Liver (tissue), 9 donors: Measurements from ENCODE around the gene DDX25. TPM values are rescaled to one million over a fixed set of nuclear protein-coding genes. Genes with fewer than 3 reads are reported as not detected.

Experiments
- DNase-seq: peaks from one replicate; pipeline ENCODE4 v3.0.0-alpha.2; 2017; ENCODE audit warnings: low spot score
- H3K27ac ChIP-seq, 2 donors: one replicate each; pipeline ENCODE4 v1.7.0; 2013; ENCODE audit warnings: inconsistent platforms in 2 of 2, low read length in 2 of 2, control low read depth in 1 of 2, low read depth in 1 of 2, mild to moderate bottlenecking in 1 of 2
- H3K27me3 ChIP-seq, 4 donors: one replicate each; pipeline versions ENCODE4 v1.6.1 to v1.7.0; 2013; ENCODE audit warnings: low read length in 3 of 4, inconsistent platforms in 1 of 4, mild to moderate bottlenecking in 1 of 4, moderate library complexity in 1 of 4; ENCODE audit not compliant: control insufficient read depth in 4 of 4, insufficient read depth in 4 of 4
- H3K36me3 ChIP-seq, 4 donors: one replicate each; pipeline versions ENCODE4 v1.6.1 to v1.7.0; 2013; ENCODE audit warnings: low read length in 3 of 4, mild to moderate bottlenecking in 3 of 4, low read depth in 1 of 4, moderate library complexity in 1 of 4; ENCODE audit not compliant: control insufficient read depth in 4 of 4, insufficient read depth in 3 of 4
- H3K4me1 ChIP-seq, 4 donors: one replicate each; pipeline versions ENCODE4 v1.6.1 to v1.7.0; 2013; ENCODE audit warnings: low read length in 3 of 4, mild to moderate bottlenecking in 3 of 4, moderate library complexity in 1 of 4; ENCODE audit not compliant: control insufficient read depth in 4 of 4, insufficient read depth in 4 of 4
- H3K4me3 ChIP-seq, 3 donors: one replicate each; pipeline versions ENCODE4 v1.6.1 to v1.7.0; 2013; ENCODE audit warnings: low read length in 3 of 3, control low read depth in 1 of 3, low read depth in 1 of 3, mild to moderate bottlenecking in 1 of 3
- H3K9ac ChIP-seq, 2 donors: one replicate each; pipeline ENCODE4 v1.7.0; 2013; ENCODE audit warnings: low read length in 2 of 2, mild to moderate bottlenecking in 2 of 2, moderate library complexity in 2 of 2, control low read depth in 1 of 2, low read depth in 1 of 2
- H3K9me3 ChIP-seq, 4 donors: one replicate each; pipeline versions ENCODE4 v1.6.1 to v1.7.0; 2013; ENCODE audit warnings: low read length in 3 of 4; ENCODE audit not compliant: control insufficient read depth in 4 of 4
- ATF3 ChIP-seq: IDR thresholded peaks from 2 replicates; pipeline ENCODE4 v1.6.1; 2016; ENCODE audit warnings: antibody characterized with exemption
- CTCF ChIP-seq: fragments of 150-350 bp; IDR thresholded peaks from 2 replicates; pipeline ENCODE4 v1.5.1; 2017; ENCODE audit warnings: improper control_type of control experiment, low read depth, low read length; ENCODE audit not compliant: missing input control
- EGR1 ChIP-seq, 2 donors: IDR thresholded peaks; 2 replicates each; pipeline ENCODE4 v1.6.1; 2016 to 2018; ENCODE audit warnings: antibody characterized with exemption in 2 of 2, low read depth in 2 of 2
- FOXA1 ChIP-seq: IDR thresholded peaks from 2 replicates; pipeline ENCODE4 v1.6.1; 2016; ENCODE audit warnings: antibody characterized with exemption
- FOXA2 ChIP-seq: IDR thresholded peaks from 2 replicates; pipeline ENCODE4 v1.6.1; 2016; ENCODE audit warnings: antibody characterized with exemption
- GABPA ChIP-seq, 2 donors: IDR thresholded peaks in 1 of 2; conservative IDR thresholded peaks in 1 of 2; 2 replicates each; pipeline ENCODE4 v1.6.1; 2016; ENCODE audit warnings: antibody characterized with exemption in 2 of 2, mild to moderate bottlenecking in 1 of 2, moderate library complexity in 1 of 2
- HNF4A ChIP-seq, 2 donors: conservative IDR thresholded peaks; 2 replicates each; pipeline ENCODE4 v1.6.1; 2016; ENCODE audit warnings: antibody characterized with exemption in 2 of 2, mild to moderate bottlenecking in 2 of 2
- HNF4G ChIP-seq: IDR thresholded peaks from 2 replicates; pipeline ENCODE4 v1.6.1; 2016; ENCODE audit warnings: antibody characterized with exemption
- JUND ChIP-seq, 2 donors: IDR thresholded peaks; 2 replicates each; pipeline ENCODE4 v1.6.1; 2016; ENCODE audit warnings: antibody characterized with exemption in 2 of 2
- MAX ChIP-seq: IDR thresholded peaks from 2 replicates; pipeline ENCODE4 v1.6.1; 2016; ENCODE audit warnings: antibody characterized with exemption
- NR2F2 ChIP-seq: IDR thresholded peaks from 2 replicates; pipeline ENCODE4 v1.6.1; 2016; ENCODE audit warnings: antibody characterized with exemption
- RAD21 ChIP-seq, 2 donors: IDR thresholded peaks; 2 replicates each; pipeline ENCODE4 v1.6.1; 2016; ENCODE audit warnings: antibody characterized with exemption in 2 of 2, mild to moderate bottlenecking in 2 of 2
- REST ChIP-seq: IDR thresholded peaks from 2 replicates; pipeline ENCODE4 v1.6.1; 2016; ENCODE audit warnings: antibody characterized with exemption, mild to moderate bottlenecking
- RXRA ChIP-seq, 2 donors: IDR thresholded peaks; 2 replicates each; pipeline ENCODE4 v1.6.1; 2017 to 2018; ENCODE audit warnings: antibody characterized with exemption in 2 of 2, mild to moderate bottlenecking in 1 of 2
- SP1 ChIP-seq: IDR thresholded peaks from 2 replicates; pipeline ENCODE4 v1.6.1; 2018; ENCODE audit warnings: antibody characterized with exemption, mild to moderate bottlenecking
- TAF1 ChIP-seq: conservative IDR thresholded peaks from 2 replicates; pipeline ENCODE4 v1.6.1; 2016; ENCODE audit warnings: antibody characterized with exemption, mild to moderate bottlenecking
- YY1 ChIP-seq: IDR thresholded peaks from 2 replicates; pipeline ENCODE4 v1.6.1; 2016; ENCODE audit warnings: antibody characterized with exemption, mild to moderate bottlenecking
- ZBTB33 ChIP-seq: IDR thresholded peaks from 2 replicates; pipeline ENCODE4 v1.6.1; 2016; ENCODE audit warnings: antibody characterized with exemption
- WGBS: extraction: QIAGEN DNeasy Blood & Tissue Kit; methylation state at CpG from one replicate; pipeline ENCODE4 v1.1.7; 2013; 5-methylcytosine and 5-hydroxymethylcytosine counted together
- polyA plus RNA-seq, 2 donors: library from polyadenylated mRNA; stranded (reverse) in 1 of 2; unstranded in 1 of 2; fragments of 200-250 nt in 1 of 2; fragments of >200 nt in 1 of 2; fragmentation: Nextera tagmentation in 1 of 2; extraction: Ambion mirVana in 1 of 2; gene quantifications; one replicate each; pipeline versions ENCODE4 v1.2.1 to v1.2.3, GENCODE V29; 2013 to 2015
- total RNA-seq, 2 donors: library from RNA; depleted of rRNA; stranded (reverse); fragments of >200 nt; gene quantifications; one replicate each; pipeline ENCODE4 v1.2.3, GENCODE V29; 2014
- donor health status: healthy.
- donor health status: healthy.
- donor health status: healthy.
- donor health status: healthy.
- donor health status: healthy.

DDX25 gene
- total and polyA plus RNA-seq, 4 donors, result 0.07 to 0.79 (median 0.31) TPM

GRCh38 chr11:125901872-125902271, 2.4 kb upstream of the DDX25 start:
- H3K36me3 ChIP-seq, result peaks cover 3 to 13% (median 6%) of the 10 kb centered on the region in 4 donors
- peak overlapping the region; percentile 38 to 98 (median 74) for H3K4me3 ChIP-seq
- WGBS, result 36% methylated on average over 6 of the region's 6 CpGs
- no peaks in the 10 kb centered on the region for H3K9me3 ChIP-seq
- TF ChIP-seq YY1 (peak; percentile 20), NR2F2 (no peak), RXRA (IDR thresholded peaks at IDR 0.05) (peak; percentile 83 to 89), MAX (peak; percentile 11), TAF1 (peak; percentile 54), REST (peak; percentile 52), CTCF (no peak), HNF4G (peak; percentile 74), EGR1 (IDR thresholded peaks at IDR 0.05; ENCODE audit: low read depth in 2 of 2) (peak in 1 of 2 donors; percentile 18), ZBTB33 (peak; percentile 43), SP1 (peak; percentile 95), FOXA2 (peak; percentile 8), GABPA (IDR thresholded peaks at IDR 0.05 in 1 of 2, conservative IDR thresholded peaks at IDR 0.05 in 1 of 2) (no peak), JUND (IDR thresholded peaks at IDR 0.05) (peak; percentile 11 to 33), ATF3 (no peak), FOXA1 (no peak), HNF4A (conservative IDR thresholded peaks at IDR 0.05) (peak; percentile 94), RAD21 (IDR thresholded peaks at IDR 0.05) (no peak)
- peak overlapping the region; percentile 36 to 45 for H3K9ac ChIP-seq
- peak overlapping the region; percentile 80 to 98 for H3K27ac ChIP-seq
- no peaks in the 10 kb centered on the region for H3K27me3 ChIP-seq
- DNase-seq, result no peak
- H3K4me1 ChIP-seq, result peaks cover 7 to 23% (median 12%) of the 10 kb centered on the region in 4 donors
